ENCODE results near the gene CNTN5. TPM values are rescaled to one million over a fixed set of nuclear protein-coding genes. Genes with fewer than 3 reads are reported as not detected.

CNTN5 gene
- total RNA-seq, 1 donor from 2014 or later: not detected

- no peak overlapping the region for H3K27ac ChIP-seq
- H3K36me3 ChIP-seq: no peaks in the 10 kb centered on the region
- H3K9me3 ChIP-seq: no peaks in the 10 kb centered on the region
- no peaks in the 10 kb centered on the region for H3K27me3 ChIP-seq
- intact Hi-C loops (cut with DNase I): no loop called here
- no peak overlapping the region for H3K4me3 ChIP-seq
- no peak for DNase-seq
- H3K4me1 ChIP-seq: no peaks in the 10 kb centered on the region
- no peak for ATAC-seq
- TF ChIP-seq CTCF (IDR thresholded peaks at IDR 0.05): no peak
These were observed 411.9 kb downstream of the CNTN5 start for GRCh38 chr11:99432677-99433076.

DNA sequence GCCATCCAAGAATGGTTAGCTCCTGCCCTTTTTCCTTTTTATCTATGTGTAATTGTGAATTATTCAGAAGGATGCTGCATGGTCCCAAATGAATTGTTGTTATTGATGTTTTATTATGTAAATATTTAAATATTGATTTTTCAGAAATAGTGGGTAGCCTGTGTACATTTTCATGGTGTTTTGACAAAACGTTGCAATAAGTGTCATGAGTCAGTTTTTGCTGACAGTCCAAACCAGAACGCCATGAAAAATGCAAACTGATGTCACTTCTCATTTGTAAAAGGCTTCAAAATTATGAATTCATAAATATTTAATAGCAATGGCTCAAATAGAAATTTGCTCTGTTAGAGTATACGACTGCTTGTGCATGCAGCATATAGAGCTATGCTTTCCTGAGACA, 422.5 kb downstream of the CNTN5 start:
- intact Hi-C loops (cut with DNase I): no loop called here
- Histone ChIP-seq H3K4me3 (no peak overlapping the region), H3K27ac (no peak overlapping the region), H3K27me3 (no peaks in the 10 kb centered on the region), H3K4me1 (no peaks in the 10 kb centered on the region), H3K36me3 (no peaks in the 10 kb centered on the region), H3K9me3 (no peaks in the 10 kb centered on the region)
- TF ChIP-seq CTCF (IDR thresholded peaks at IDR 0.05): no peak
- no peak for ATAC-seq
- DNase-seq: no peak

DNA sequence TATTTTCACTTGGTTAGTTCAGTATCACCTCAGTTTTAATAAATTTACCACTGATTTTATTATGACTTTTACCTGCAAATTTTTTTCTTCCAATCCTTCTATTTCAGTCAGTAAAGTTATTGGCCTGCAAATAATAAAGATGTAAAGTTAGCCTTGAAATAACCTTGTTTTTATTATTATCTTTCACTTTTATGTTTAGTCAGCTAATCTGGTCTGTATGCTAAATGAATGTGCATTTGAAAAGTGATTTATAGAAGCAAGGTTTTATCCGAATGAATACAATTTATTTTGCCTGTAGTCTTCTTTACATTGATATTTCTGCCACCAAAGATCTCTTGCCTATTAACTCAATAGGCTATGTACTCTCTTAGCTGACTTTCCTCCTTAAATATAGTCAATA, 425.7 kb downstream of the CNTN5 start:
- no peaks in the 10 kb centered on the region for H3K9me3 ChIP-seq
- H3K4me3 ChIP-seq: no peak overlapping the region
- no peaks in the 10 kb centered on the region for H3K4me1 ChIP-seq
- intact Hi-C loops (cut with DNase I): no loop called here
- no peak for TF ChIP-seq CTCF (IDR thresholded peaks at IDR 0.05)
- H3K27me3 ChIP-seq: no peaks in the 10 kb centered on the region
- H3K36me3 ChIP-seq: no peaks in the 10 kb centered on the region
- no peak for DNase-seq
- ATAC-seq: no peak
- H3K27ac ChIP-seq: no peak overlapping the region

DNA sequence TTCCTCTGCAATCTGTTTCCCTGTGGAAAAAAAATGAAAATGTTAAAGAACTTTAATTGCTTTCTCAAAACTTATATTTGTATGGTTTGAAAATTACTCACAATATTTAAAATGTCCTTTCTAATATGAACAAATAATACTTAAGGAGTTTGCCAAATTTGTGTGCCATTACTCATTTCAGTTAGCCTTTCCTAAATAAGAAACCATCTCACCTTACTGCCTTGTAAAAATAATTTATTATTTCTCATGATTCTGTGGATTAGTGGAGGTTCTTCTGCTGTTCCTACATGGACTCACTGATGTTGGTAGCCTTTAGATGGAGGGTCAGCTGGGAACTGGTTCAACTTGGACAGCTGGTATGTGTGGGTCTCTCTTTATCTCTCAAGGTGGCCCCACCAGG, 428.6 kb downstream of the CNTN5 start:
- intact Hi-C loops (cut with DNase I): no loop called here
- Histone ChIP-seq H3K27ac (no peak overlapping the region), H3K36me3 (no peaks in the 10 kb centered on the region), H3K9me3 (no peaks in the 10 kb centered on the region), H3K4me3 (no peak overlapping the region), H3K27me3 (no peaks in the 10 kb centered on the region), H3K4me1 (no peaks in the 10 kb centered on the region)
- TF ChIP-seq CTCF (IDR thresholded peaks at IDR 0.05): no peak
- ATAC-seq (no peak), DNase-seq (no peak)

GRCh38 chr11:99452075-99452474, 431.3 kb downstream of the CNTN5 start:
- no peak for TF ChIP-seq CTCF (IDR thresholded peaks at IDR 0.05)
- ATAC-seq (no peak), DNase-seq (no peak)
- Histone ChIP-seq H3K4me3 (no peak overlapping the region), H3K27ac (no peak overlapping the region), H3K4me1 (no peaks in the 10 kb centered on the region), H3K9me3 (no peaks in the 10 kb centered on the region), H3K36me3 (no peaks in the 10 kb centered on the region), H3K27me3 (no peaks in the 10 kb centered on the region)
- intact Hi-C loops (cut with DNase I): no loop called here

- intact Hi-C loops (cut with DNase I): no loop called here
- Histone ChIP-seq H3K4me1 (no peaks in the 10 kb centered on the region), H3K36me3 (no peaks in the 10 kb centered on the region), H3K9me3 (no peaks in the 10 kb centered on the region), H3K27me3 (no peaks in the 10 kb centered on the region), H3K4me3 (no peak overlapping the region), H3K27ac (no peak overlapping the region)
- ATAC-seq (no peak), DNase-seq (no peak)
- no peak for TF ChIP-seq CTCF (IDR thresholded peaks at IDR 0.05)
These were observed 441.2 kb downstream of the CNTN5 start for GRCh38 chr11:99461913-99462312.
